C4-2B (cell line): ENCODE measurements around the gene ELANE.
A peak's percentile ranks its signal among the peaks of the same experiment; 100 is the strongest.
"Not testable (repeated sequence)": the region's sequence is repeated elsewhere in the genome, so short reads cannot be mapped to it uniquely, and the experiment has no call there.

Experiments used
- H3K27ac ChIP-seq: fragments of 450-650 bp; 2 replicates; pipeline ENCODE4 v1.5.1; 2017
- ZFX ChIP-seq: fragments of 450-650 bp; IDR thresholded peaks from 2 replicates; pipeline ENCODE4 v1.6.1; 2017
- TF ChIP-seq, protein P1 (sequence below): fragments of 450-650 bp; conservative IDR thresholded peaks from 2 replicates; pipeline ENCODE4 v1.5.1; 2017; ENCODE audit warnings: mild to moderate bottlenecking

ELANE gene

DNA sequence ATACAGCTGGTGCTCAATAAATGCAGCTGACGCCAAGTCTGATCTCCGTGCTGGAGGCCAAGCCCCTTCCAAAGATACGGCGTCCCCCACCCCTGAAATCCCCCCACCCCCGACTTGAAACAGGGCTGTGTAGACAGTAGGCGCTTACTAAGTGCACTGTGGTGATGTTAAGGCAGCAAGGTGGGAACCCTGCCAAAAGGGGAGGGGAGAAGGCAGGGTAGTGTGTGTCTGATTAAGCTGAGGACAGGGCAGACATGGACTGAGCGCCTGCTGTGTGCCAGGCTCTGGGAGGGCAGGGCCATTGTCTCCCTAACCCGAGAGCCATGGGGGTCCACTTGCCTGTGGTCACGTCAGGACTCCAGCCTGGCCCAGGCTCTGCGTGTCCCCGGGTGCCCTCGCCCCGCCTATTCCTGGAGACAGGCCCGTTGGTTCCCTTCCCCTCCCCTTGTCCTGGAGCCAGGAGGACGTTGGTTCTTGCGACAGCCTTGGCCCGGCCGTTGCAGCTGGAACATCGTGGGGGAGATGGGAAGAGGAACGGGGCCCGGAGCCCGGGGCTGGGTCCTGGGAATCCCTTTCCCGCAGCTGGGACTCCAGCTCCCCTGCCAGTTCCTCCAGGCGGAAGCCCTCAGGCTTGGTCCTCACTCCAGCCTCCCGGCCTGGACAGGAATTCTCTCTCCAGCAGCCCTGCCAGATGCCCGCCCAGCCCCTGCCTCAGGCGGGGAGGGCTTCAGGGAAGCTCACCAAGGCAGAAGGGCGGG lies 1.7 kb upstream of the ELANE start:
- H3K27ac ChIP-seq: peak overlapping the region; percentile 13; the same call in 1 of the 2 replicates
- TF ChIP-seq, protein P1, sequence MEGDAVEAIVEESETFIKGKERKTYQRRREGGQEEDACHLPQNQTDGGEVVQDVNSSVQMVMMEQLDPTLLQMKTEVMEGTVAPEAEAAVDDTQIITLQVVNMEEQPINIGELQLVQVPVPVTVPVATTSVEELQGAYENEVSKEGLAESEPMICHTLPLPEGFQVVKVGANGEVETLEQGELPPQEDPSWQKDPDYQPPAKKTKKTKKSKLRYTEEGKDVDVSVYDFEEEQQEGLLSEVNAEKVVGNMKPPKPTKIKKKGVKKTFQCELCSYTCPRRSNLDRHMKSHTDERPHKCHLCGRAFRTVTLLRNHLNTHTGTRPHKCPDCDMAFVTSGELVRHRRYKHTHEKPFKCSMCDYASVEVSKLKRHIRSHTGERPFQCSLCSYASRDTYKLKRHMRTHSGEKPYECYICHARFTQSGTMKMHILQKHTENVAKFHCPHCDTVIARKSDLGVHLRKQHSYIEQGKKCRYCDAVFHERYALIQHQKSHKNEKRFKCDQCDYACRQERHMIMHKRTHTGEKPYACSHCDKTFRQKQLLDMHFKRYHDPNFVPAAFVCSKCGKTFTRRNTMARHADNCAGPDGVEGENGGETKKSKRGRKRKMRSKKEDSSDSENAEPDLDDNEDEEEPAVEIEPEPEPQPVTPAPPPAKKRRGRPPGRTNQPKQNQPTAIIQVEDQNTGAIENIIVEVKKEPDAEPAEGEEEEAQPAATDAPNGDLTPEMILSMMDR: no peak
- no peak for TF ChIP-seq ZFX

- TF ChIP-seq ZFX: no peak
- TF ChIP-seq, protein P1: no peak
- peak overlapping the region; percentile 13; the same call in 1 of the 2 replicates for H3K27ac ChIP-seq
These were observed 1.1 kb upstream of the ELANE start for GRCh38 chr19:850979-851335.

DNA sequence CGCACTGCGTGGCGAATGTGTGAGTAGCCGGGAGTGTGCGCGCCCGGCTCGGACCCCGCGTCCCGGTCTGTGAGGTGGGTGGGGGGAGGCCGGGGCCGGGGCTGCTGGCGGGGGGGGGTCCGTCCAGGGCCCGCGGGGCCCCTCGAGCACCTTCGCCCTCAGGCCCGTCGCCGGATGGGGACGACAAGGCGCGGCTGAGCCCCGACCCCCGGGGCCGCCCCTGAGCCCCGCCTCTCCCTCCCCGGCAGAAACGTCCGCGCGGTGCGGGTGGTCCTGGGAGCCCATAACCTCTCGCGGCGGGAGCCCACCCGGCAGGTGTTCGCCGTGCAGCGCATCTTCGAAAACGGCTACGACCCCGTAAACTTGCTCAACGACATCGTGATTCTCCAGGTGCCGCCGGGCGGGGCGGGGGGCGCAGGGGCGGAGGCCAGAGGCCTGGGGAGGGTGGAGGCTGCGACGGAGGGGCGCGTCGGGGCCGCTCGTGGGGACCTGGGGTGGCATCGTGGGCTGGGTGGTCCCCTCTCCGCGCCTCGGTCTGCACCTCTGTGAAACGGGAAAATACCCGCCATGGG lies 997 bp downstream of the ELANE start:
- no peak overlapping the region for H3K27ac ChIP-seq
- TF ChIP-seq, protein P1: no peak
- no peak for TF ChIP-seq ZFX

DNA sequence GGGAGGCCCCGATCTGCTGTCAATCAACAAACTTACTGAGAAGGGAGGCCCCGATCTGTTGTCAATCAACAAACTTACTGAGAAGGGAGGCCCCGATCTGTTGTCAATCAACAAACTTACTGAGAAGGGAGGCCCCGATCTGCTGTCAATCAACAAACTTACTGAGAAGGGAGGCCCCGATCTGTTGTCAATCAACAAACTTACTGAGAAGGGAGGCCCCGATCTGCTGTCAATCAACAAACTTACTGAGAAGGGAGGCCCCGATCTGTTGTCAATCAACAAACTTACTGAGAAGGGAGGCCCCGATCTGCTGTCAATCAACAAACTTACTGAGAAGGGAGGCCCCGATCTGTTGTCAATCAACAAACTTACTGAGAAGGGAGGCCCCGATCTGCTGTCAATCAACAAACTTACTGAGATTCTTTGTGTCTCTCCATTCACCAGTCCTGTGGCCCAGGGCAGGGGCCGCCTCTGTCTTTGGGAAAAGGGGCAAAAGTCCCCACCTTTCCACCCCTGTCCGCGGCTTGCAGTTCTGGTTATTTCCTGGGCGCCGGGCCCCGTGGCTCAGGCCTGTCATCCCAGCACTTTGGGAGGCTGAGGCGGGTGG lies 1.6 kb downstream of the ELANE start:
- not testable (repeated sequence) for H3K27ac ChIP-seq

DNA sequence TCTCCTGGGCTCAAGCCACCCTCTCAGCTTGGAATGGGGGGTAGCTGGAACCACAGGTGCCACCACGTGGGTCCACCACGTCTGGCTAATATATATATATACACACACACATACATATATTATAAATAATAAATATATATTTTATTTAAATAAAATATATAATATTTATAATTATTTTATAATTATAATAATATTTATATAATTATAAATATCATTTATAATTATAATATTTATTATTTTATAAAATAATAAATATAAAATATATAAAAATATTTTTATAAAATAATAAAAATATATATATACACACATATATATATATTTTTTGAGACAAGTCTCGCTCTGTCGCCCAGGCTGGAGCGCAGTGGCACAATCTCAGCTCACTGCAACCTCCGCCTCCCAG lies 2.4 kb downstream of the ELANE start:
- TF ChIP-seq, protein P1: no peak
- no peak for TF ChIP-seq ZFX
- no peak overlapping the region for H3K27ac ChIP-seq

DNA sequence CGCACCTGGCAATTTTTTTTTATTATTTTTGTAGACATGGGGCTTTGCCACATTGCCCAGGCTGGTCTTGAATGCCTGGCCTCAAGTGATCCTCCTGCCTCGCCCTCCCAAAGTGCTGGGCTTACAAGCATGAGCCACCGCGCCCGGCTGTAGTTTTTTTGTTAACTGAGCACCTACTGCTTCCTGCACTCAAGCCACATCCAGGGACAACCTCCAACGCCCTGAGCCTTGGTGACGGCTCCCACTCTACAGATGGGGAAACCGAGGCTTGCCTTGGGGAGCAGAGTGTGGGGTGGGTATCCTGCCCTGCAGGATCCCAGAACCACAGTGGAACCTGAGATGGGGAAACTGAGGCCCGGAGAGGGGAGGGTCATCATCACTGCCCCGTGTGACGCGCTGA lies 3.0 kb downstream of the ELANE start:
- TF ChIP-seq, protein P1: no peak
- TF ChIP-seq ZFX: no peak
- H3K27ac ChIP-seq: no peak overlapping the region

GRCh38 chr19:855566-856120 lies 3.5 kb downstream of the ELANE start:
- H3K27ac ChIP-seq: no peak overlapping the region
- TF ChIP-seq ZFX: no peak
- TF ChIP-seq, protein P1: no peak
